SU-DHL-6 (cell line): Measurements from ENCODE around the gene ZNF45.

ENCODE experiments used
- CTCF ChIP-seq: fragments of 200-600 bp; sonication (generic); IDR thresholded peaks from one replicate; pipeline ENCODE4 v1.5.1; 2017; ENCODE audit warnings: antibody characterized with exemption, mild to moderate bottlenecking, low read length, moderate library complexity; ENCODE audit not compliant: insufficient read depth, poor library complexity, severe bottlenecking
- EZH2phosphoT487 ChIP-seq: fragments of 200-600 bp; sonication (generic), shearing (Covaris generic); conservative IDR thresholded peaks from 2 replicates; pipeline ENCODE4 v1.6.1; 2018; ENCODE audit warnings: mild to moderate bottlenecking, antibody characterized with exemption, low read length, moderate library complexity, mixed read lengths

GRCh38 chr19:43960411-43960810 is 25.3 kb upstream of the ZNF45 start:
- no peak for TF ChIP-seq CTCF
- no peak for TF ChIP-seq EZH2phosphoT487
